Dedifferentiated amniotic fluid mesenchymal stem cell (primary cell): Measurements from ENCODE around the gene THOC2.
"Not testable (repeated sequence)": the region's sequence is repeated elsewhere in the genome, so short reads cannot be mapped to it uniquely, and the experiment has no call there.

ENCODE experiments used
- DNase-seq: peaks from one replicate; pipeline ENCODE4 v3.0.0-alpha.2; 2016; ENCODE audit errors: extremely low spot score

THOC2 gene

DNA sequence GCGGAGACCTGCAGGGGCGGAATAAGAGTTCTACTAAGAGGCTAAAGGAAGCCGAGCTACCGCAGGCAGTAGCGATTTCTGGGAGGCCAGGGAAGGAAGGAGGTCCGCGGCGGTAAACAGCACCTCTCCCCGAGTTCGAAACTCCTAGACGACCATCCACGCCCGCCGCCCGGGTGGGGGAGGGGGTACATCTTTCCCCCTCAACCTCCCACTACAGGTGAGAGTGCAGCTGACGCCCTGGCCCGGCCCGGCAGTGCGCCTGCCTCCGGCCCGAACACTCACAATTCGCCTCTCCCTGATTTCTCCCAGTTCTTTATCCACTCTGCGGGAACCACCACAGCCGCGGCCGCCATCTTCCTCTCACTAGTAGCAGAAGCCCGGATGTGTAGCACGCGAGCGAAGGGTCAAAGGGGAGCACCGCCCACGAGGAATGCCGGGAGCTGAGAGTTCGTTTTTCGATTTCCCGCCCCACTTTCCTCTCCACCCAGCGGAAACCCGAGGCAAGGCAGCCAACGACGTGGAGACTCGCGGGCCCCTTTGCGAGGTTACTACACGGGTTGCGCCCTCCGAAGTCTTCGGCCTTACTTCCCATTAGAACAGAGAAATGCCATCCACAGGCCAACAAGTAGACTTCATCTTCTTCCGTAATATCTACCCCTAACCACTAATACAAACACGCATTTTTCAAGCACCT, at the start of gene THOC2:
TSS of gene THOC2 (minus strand) at position 383 of the 694 bp plus-strand sequence. CDS start at position 353, 30 bp downstream.
- DNase-seq: peak; percentile 77

DNA sequence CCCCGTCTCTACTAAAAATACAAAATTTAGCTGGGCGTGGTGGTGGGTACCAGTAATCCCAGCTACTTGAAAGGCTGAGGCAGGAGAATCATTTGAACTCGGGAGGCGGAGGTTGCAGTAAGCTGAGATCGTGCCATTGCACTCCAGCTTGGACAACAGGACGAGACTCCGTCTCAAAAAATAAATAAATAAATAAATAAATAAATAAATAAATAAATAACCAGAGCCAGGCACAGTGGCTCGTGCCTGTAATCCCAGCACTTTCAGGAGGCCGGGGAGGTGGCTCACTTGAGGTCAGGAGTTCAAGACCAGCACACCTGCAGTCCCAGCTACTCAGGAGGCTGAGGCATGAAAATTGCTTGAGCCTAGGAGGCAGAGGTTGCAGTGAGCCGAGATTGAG, 48.9 kb upstream of the THOC2 start:
- not testable (repeated sequence) for DNase-seq

GRCh38 chrX:123779908-123780396, 47.1 kb upstream of the THOC2 start:
- no peak for DNase-seq

- DNase-seq: no peak
Measured at GRCh38 chrX:123773258-123773988, 40.6 kb upstream of the THOC2 start.

GRCh38 chrX:123771449-123772064, 38.7 kb upstream of the THOC2 start:
- DNase-seq: no peak

- DNase-seq: peak; percentile 85
Measured at GRCh38 chrX:123764967-123765871, 32.4 kb upstream of the THOC2 start.

- DNase-seq: not testable (repeated sequence)
Measured at GRCh38 chrX:123759849-123760248, 27.0 kb upstream of the THOC2 start.

- DNase-seq: not testable (repeated sequence)
Measured at GRCh38 chrX:123757794-123758193, 24.9 kb upstream of the THOC2 start.

GRCh38 chrX:123756320-123756719, 23.5 kb upstream of the THOC2 start:
- DNase-seq: no peak

- DNase-seq: no peak
Measured at GRCh38 chrX:123755107-123755506, 22.3 kb upstream of the THOC2 start.

- no peak for DNase-seq
Measured at GRCh38 chrX:123753656-123754350, 21.0 kb upstream of the THOC2 start.

DNA sequence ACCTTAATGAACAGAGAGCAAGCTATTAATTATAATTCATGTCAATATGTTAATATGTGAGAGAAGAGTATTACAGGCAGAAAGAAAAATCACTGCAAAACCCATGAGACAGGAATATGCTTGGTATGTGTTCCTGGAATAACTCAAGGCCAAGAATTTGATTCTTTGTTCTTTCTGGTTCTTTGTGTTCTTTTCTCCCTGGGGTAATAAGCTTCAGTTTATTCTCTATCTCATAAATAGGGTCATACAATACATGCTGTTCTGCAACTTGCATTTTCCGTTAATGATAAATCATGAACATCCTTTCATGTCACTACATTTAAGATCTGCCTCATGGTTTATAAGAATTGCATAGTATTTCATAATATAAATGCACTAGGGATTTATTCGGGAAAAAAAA, 16.8 kb upstream of the THOC2 start:
- DNase-seq: no peak

DNA sequence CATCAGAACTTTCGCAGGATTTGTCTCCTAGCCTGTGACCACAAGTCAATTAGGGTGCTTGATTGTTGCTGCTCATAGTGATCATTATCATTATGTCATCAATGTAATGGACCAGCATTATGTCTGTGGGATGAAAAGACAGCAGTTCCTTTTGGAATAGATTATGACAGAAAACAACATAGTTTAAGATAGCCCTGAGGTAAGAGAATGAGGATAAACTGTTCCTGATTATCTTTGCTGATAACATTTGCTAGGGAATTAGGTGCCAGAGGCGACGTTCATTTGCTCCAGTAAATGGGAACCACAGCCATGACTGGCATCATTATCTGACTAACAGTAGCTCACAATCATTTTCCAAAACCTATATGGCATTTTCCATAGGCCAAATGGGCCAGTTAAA, 12.7 kb upstream of the THOC2 start:
- no peak for DNase-seq

- no peak for DNase-seq
Measured at GRCh38 chrX:123743312-123743711, 10.5 kb upstream of the THOC2 start.

DNA sequence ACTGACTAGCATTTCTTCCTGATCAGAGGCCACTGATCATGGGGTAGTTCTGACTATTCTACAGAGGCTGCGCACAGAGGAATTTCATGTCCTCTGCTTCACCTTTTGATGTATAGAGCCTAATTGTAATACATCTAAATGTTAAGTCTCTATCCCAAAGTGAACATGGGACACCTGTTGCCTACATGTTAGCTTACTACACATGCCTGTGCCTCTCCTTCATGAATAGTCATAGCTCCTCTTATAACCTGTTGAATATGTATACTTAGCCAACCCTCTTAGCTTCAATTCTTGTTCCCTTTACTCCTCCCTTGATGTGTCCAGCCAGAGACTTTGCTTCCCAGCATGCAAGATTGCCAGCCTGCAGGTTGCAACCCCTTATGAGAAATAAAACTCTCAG, 9.6 kb upstream of the THOC2 start:
- DNase-seq: no peak

DNA sequence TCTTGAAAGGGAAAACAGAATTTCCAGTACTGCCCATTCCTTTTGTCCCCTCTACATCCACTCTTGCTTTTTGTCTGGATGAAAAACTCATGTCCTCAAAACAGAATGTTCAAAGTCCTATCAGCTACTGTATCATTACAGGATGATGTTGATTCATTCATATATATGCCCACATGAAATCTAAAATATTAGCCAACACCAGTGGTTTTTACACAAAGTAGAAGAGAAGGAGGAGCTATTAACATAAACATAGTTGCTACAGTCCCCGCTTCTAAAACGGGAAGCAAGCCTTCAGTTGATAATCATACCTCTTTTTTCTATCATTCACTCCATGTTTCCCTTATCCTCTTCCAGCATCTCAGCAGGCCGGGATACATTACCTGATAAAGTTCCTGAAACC, 7.7 kb upstream of the THOC2 start:
- DNase-seq: no peak

- DNase-seq: no peak
Measured at GRCh38 chrX:123740006-123740405, 7.2 kb upstream of the THOC2 start.

DNA sequence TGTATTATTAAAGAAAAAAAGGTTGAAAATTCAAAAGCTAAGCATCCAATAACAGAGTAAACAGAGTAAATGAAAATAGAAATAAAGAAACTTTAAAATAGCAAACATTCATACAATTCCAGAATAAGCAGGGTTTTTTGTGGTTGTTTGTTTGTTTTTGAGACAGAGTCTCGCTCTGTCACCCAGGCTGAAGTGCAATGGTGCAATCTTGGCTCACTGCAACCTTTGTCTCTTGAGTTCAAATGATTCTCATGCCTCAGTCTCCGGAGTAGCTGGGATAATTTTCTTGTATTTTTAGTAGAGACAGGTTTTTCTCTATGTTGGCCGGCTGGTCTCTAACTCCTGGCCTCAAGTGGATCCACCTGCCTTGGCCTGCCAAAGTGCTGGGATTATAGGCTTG, 6.6 kb upstream of the THOC2 start:
- no peak for DNase-seq

- DNase-seq: no peak
Measured at GRCh38 chrX:123738378-123738940, 5.6 kb upstream of the THOC2 start.

DNA sequence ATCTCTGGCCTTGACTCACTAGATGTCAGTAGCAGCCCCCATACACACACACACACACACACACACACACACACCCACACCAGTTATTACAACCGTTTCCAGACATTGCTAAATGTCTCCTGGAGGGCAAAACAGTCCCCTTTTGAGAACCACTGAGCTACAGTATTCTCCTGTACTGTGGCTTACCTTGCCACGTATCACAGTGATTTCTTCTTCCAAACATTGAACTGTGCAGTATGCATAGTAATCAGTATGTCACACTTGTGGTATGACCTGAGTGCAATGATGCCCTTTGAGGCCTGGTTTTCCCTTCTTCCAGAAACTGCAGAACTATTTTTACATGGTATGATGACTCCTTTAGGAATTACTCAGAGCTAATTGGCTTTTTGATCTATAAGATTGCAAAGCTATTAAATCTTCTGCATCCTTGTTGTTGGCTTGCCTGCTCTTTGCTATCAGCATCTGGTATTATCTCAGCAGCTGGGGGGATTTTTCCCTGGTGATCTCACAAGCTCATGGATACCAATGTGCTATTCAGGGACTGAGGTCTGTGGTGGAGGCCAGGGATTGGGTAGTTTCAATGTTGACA, 3.6 kb upstream of the THOC2 start:
- no peak for DNase-seq
